Transverse colon (tissue), 4 donors: ENCODE measurements around the gene TRABD. TPM values are rescaled to one million over a fixed set of nuclear protein-coding genes. Genes with fewer than 3 reads are reported as not detected.

Experiments used
- DNase-seq: peaks from one replicate; pipeline ENCODE4 v3.0.0-alpha.2; 2019
- H3K27ac ChIP-seq, 4 donors: fragments of 200-600 bp; sonication (generic); 2 replicates each; pipeline ENCODE4 v1.5.1; 2016 to 2018; ENCODE audit warnings: inconsistent platforms in 4 of 4
- H3K27me3 ChIP-seq: fragments of 200-600 bp; sonication (generic); 2 replicates; pipeline ENCODE4 v1.5.1; 2017; ENCODE audit warnings: inconsistent platforms
- H3K36me3 ChIP-seq, 4 donors: fragments of 200-600 bp; sonication (generic); 2 replicates each; pipeline ENCODE4 v1.5.1; 2017 to 2019; ENCODE audit warnings: inconsistent platforms in 4 of 4
- H3K4me1 ChIP-seq, 4 donors: fragments of 200-600 bp; sonication (generic); 2 replicates each; pipeline ENCODE4 v1.5.1; 2017 to 2020; ENCODE audit warnings: inconsistent platforms in 4 of 4
- H3K4me3 ChIP-seq, 4 donors: fragments of 200-600 bp; sonication (generic); 1 replicate in 1 of 4; 2 replicates in 3 of 4; pipeline versions ENCODE4 v1.5.1 to v1.6.1; 2017 to 2019; ENCODE audit warnings: inconsistent platforms in 4 of 4
- H3K9me3 ChIP-seq, 2 donors: fragments of 200-600 bp; sonication (generic); 2 replicates each; pipeline ENCODE4 v1.5.1; 2017 to 2019; ENCODE audit warnings: inconsistent platforms in 2 of 2
- EP300 ChIP-seq: sonication (generic); formaldehyde crosslinking; IDR thresholded peaks from one replicate; pipeline ENCODE4 v1.6.1; 2017; ENCODE audit warnings: antibody characterized with exemption, low read depth
- POLR2A ChIP-seq: fragments of 450-650 bp; IDR thresholded peaks from one replicate; pipeline ENCODE4 v1.6.1; 2016; ENCODE audit warnings: antibody characterized with exemption, mild to moderate bottlenecking, moderate library complexity
- POLR2AphosphoS5 ChIP-seq, 3 donors: sonication (generic); formaldehyde crosslinking; IDR thresholded peaks; one replicate each; pipeline ENCODE4 v1.6.1; 2016; ENCODE audit warnings: antibody characterized with exemption in 3 of 3
- WGBS, 2 donors: methylation state at CpG; one replicate each; pipeline ENCODE4 v1.1.5; 2018; ENCODE audit warnings: low coverage in 1 of 2; 5-methylcytosine and 5-hydroxymethylcytosine counted together
- in situ Hi-C, 4 donors: fragments of 200-750 bp; cut with MboI; loops; one replicate each; pipeline versions ENCODE4 v1.15.0 to v1.15.1; 2017; ENCODE audit warnings: low sequenced_read_pairs in 3 of 4, low pct_ligation_motif_present in 1 of 4, low pct_unique_long_range_greater_than_20kb in 1 of 4
- intact Hi-C: fragments of 100-400 bp; cut with DNase I; formaldehyde crosslinking; loops from one replicate; pipeline ENCODE4 v1.15.1; 2023; ENCODE audit warnings: low total_unique reads
- total RNA-seq, 4 donors: library from RNA; depleted of rRNA; stranded (reverse); fragments of >200 nt; gene quantifications; one replicate each; pipeline ENCODE4 v1.1.0, GENCODE V29; 2016
- TF ChIP-seq, protein P1 (sequence below), 5 experiments: fragments of 200-600 bp in 3 of 5; fragments of 450-650 bp in 2 of 5; sonication (generic) in 3 of 5; IDR thresholded peaks; 1 replicate in 2 of 5; 2 replicates in 3 of 5; pipeline ENCODE4 v1.5.1; 2016 to 2017; ENCODE audit warnings: antibody characterized with exemption in 5 of 5, inconsistent platforms in 3 of 5, mild to moderate bottlenecking in 2 of 5, moderate library complexity in 1 of 5

Gene TRABD
- total RNA-seq, 4 donors from 2014 or later = 40.6 to 109 (median 69.4) TPM

DNA sequence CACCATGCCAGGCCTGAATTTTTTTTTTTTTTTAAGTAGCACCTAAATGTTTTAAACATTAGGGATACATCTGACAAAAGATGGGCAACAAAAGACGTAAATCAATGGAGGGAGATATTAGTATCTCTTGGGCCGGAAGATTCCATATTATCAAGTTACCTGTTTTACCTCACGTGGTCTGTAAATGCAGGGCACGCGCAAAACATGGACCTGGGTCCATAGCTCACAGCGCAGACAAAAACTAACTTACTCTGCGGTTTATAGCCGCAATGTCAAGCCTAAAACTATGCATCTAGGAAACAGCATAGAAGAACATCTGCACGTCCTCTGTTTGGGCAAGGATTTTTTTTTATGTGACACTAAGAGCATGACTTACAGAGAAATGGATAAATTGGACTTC lies 46.7 kb upstream of the TRABD start:
- TF ChIP-seq POLR2A (no peak), POLR2AphosphoS5 (IDR thresholded peaks at IDR 0.05) (no peak), EP300 (no peak)
- TF ChIP-seq, protein P1, sequence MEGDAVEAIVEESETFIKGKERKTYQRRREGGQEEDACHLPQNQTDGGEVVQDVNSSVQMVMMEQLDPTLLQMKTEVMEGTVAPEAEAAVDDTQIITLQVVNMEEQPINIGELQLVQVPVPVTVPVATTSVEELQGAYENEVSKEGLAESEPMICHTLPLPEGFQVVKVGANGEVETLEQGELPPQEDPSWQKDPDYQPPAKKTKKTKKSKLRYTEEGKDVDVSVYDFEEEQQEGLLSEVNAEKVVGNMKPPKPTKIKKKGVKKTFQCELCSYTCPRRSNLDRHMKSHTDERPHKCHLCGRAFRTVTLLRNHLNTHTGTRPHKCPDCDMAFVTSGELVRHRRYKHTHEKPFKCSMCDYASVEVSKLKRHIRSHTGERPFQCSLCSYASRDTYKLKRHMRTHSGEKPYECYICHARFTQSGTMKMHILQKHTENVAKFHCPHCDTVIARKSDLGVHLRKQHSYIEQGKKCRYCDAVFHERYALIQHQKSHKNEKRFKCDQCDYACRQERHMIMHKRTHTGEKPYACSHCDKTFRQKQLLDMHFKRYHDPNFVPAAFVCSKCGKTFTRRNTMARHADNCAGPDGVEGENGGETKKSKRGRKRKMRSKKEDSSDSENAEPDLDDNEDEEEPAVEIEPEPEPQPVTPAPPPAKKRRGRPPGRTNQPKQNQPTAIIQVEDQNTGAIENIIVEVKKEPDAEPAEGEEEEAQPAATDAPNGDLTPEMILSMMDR (IDR thresholded peaks at IDR 0.05) = no peak
- Histone ChIP-seq H3K27me3 (peaks cover 34% of the 10 kb centered on the region), H3K4me3 (no peak overlapping the region), H3K9me3 (no peaks in the 10 kb centered on the region), H3K36me3 (no peaks in the 10 kb centered on the region), H3K27ac (no peak overlapping the region), H3K4me1 (no peaks in the 10 kb centered on the region)
- 82 to 91% methylated on average over 9 of the region's 9 CpGs for WGBS, 2 donors
- intact Hi-C loops (no loop called here), in situ Hi-C loops (no loop called here)
- no peak for DNase-seq

GRCh38 chr22:50139843-50140415 lies 45.8 kb upstream of the TRABD start:
- intact Hi-C loops = no loop called here
- in situ Hi-C loops = loop anchor here in 2 of 4 donors (10.0 kb wide), 2 partner anchors 65 to 75 kb away; partner anchors contain the start of gene SELENOO (in 1 of the 2)
- Histone ChIP-seq H3K9me3 (no peaks in the 10 kb centered on the region), H3K4me1 (no peaks in the 10 kb centered on the region), H3K4me3 (no peak overlapping the region), H3K27ac (no peak overlapping the region), H3K27me3 (peaks cover 38% of the 10 kb centered on the region), H3K36me3 (no peaks in the 10 kb centered on the region)
- 55 to 80% methylated on average over 2 to 15 of the region's 15 CpGs for WGBS, 2 donors
- TF ChIP-seq POLR2AphosphoS5 (IDR thresholded peaks at IDR 0.05) = no peak
- no peak for TF ChIP-seq EP300
- TF ChIP-seq, protein P1 (IDR thresholded peaks at IDR 0.05) = no peak
- TF ChIP-seq POLR2A = no peak
- DNase-seq = no peak

- DNase-seq = no peak
- Histone ChIP-seq H3K27ac (no peak overlapping the region), H3K4me1 (no peaks in the 10 kb centered on the region), H3K9me3 (no peaks in the 10 kb centered on the region), H3K27me3 (peaks cover 42% of the 10 kb centered on the region), H3K4me3 (no peak overlapping the region), H3K36me3 (no peaks in the 10 kb centered on the region)
- 41 to 51% methylated on average over 3 of the region's 3 CpGs for WGBS, 2 donors
- TF ChIP-seq POLR2AphosphoS5 (IDR thresholded peaks at IDR 0.05) = no peak
- in situ Hi-C loops (loop anchor here in 2 of 4 donors (10.0 kb wide), 2 partner anchors 64 to 74 kb away; partner anchors contain the start of gene SELENOO (in 1 of the 2)), intact Hi-C loops (no loop called here)
Observed at GRCh38 chr22:50140615-50141014, 45.1 kb upstream of the TRABD start.

GRCh38 chr22:50141462-50141861 lies 44.3 kb upstream of the TRABD start:
- H3K27ac ChIP-seq = no peak overlapping the region
- WGBS, 2 donors = 85% methylated on average over 6 of the region's 6 CpGs; no CpG with 5 or more reads in 1 of the 2 donors
- H3K4me3 ChIP-seq = no peak overlapping the region
- no peaks in the 10 kb centered on the region for H3K9me3 ChIP-seq
- intact Hi-C loops (no loop called here), in situ Hi-C loops (loop anchor here in 2 of 4 donors (10.0 kb wide), 2 partner anchors 63 to 73 kb away; partner anchors contain the start of gene SELENOO (in 1 of the 2))
- TF ChIP-seq, protein P1 (IDR thresholded peaks at IDR 0.05) = no peak
- no peak for TF ChIP-seq POLR2A
- peaks cover 45% of the 10 kb centered on the region for H3K27me3 ChIP-seq
- H3K4me1 ChIP-seq = no peaks in the 10 kb centered on the region
- DNase-seq = no peak
- H3K36me3 ChIP-seq = no peaks in the 10 kb centered on the region
